Tongue (tissue), 2 donors: Measurements from ENCODE around the gene CSMD2. TPM values are rescaled to one million over a fixed set of nuclear protein-coding genes. Genes with fewer than 3 reads are reported as not detected.
A peak's percentile ranks its signal among the peaks of the same experiment; 100 is the strongest.

Source experiments
- DNase-seq: peaks from one replicate; pipeline ENCODE4 v3.0.0-alpha.2; 2015
- total RNA-seq: library from RNA; depleted of rRNA; stranded (reverse); fragments of >200 nt; gene quantifications from one replicate; pipeline ENCODE4 v1.2.3, GENCODE V29; 2014

CSMD2 gene
- total RNA-seq, 1 donor from 2014 or later, result 2.1 TPM

DNA sequence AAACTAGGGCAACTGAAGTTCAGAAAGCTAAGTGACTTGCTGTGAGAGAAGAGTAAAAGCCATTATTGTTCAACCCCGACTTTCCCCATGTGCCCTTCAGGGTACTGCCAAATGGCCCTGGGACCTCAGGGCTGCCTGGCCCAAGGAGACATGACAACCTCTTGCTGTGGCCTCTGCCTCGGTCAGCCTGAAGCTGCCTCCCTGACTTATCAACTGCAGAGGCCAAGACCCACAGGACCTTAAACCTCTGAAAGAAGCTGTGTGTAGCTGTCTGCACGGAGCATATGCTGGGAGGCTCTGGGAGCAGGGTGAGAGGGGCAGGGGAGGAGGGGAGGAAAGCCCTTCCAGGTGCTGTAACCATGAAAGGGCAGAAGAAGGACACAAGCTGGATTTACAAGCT is 265.3 kb downstream of the CSMD2 start:
- no peak for DNase-seq

DNA sequence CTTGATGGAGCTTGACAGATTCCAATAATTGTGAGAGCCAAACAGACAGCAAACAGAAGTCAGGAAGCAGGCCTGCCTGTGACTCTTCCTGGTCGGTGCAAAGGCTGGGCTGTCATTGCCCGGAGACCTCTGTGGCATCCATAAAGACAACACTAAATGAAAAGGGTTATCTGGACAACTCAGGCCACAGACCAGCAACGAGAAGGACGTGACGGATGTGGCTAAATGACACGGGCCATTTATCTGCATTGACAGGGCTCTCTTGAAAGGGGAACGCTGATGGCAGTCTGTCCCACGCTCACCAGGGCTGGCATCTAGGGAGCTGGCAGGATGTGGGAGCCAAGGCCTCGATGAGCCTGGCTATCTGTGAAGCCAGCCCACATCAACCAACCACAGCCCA is 266.1 kb downstream of the CSMD2 start:
- DNase-seq, result no peak

DNA sequence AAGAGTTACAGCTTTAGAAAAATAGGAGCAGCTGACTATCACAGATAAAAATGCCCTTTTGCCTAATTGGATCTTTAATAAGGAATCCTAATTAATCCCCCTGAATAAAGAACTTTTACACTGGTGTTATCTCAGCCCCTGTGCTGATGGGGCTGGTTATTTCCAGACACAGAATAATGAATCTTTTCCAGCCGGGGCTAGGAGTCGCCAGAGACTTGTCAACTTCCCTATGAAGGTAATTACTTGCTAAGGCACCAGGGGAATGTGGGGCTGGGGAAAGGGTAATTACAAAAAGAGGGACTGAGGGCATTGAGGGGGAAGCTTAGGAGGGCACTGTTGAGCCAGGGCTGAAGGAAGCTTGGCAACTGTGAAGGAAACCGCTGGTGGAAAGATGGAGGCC is 266.6 kb downstream of the CSMD2 start:
- no peak for DNase-seq

DNA sequence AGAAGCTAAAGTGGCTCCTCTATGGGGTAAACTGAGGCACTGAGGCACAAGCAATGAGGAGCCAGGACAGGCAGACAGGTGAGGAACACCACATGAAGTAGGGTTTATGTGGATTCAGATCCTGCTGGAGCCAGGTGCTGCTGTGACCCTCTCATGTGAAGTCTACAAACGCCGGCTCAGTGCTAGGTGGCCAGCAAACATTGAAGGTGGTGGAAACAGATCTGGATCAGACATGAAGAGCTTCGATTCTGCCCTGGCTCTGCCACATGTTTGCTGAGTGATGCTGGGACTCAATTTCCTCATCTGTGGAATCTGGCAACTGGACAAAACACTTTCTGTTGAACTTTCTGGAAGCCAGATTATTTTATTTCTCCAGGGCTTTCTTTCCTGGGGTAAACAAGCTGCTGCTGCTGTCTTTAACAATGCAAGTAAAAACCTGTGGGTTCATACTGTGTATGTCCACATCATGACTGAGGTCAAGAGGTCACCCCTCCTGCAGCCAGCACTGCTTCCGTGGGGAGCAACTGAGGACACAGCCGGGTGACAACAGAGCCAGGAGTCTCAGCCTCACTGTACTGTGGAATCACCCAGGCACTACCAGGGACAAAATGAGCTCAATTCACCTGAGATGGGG is 267.8 kb downstream of the CSMD2 start:
- DNase-seq, result no peak

DNA sequence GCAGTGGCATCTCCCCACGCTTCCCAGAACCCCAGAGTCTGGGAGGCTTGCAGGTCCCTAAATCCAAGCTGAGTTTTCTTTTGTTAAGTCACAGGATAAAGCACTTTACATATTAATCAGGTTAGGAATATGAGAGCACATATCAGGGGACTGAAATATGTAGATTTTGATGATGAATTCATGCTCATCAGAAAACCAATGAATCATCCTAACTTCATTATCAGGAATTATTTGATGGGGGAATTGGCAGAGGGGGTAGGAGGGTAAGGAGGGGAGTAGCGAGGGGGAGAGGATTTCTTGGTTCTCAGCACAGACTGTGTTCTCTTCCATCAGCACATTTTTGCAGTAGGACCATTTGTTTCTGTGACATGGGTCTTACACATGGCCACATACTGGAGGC is 269.1 kb downstream of the CSMD2 start:
- no peak for DNase-seq

DNA sequence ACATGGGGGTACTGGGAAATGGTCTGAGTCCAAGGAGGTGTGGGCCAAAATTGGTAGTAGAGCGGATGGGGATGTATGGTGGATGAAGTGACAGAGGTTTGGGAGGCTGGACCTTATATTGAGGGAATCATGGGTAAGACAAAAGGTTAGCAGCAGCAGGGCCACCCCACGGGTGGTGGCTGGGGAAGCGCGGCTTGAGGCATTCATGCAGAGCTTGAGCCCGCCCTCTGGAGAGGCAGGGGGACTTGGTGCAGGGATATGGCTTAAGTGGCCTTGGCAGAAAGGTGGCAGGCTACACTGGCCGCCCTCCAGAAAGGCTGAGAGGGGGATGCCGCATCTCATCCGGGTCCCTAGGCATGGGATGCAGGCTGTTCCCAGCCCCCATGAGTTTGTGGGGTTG is 269.6 kb downstream of the CSMD2 start:
- DNase-seq, result no peak

DNA sequence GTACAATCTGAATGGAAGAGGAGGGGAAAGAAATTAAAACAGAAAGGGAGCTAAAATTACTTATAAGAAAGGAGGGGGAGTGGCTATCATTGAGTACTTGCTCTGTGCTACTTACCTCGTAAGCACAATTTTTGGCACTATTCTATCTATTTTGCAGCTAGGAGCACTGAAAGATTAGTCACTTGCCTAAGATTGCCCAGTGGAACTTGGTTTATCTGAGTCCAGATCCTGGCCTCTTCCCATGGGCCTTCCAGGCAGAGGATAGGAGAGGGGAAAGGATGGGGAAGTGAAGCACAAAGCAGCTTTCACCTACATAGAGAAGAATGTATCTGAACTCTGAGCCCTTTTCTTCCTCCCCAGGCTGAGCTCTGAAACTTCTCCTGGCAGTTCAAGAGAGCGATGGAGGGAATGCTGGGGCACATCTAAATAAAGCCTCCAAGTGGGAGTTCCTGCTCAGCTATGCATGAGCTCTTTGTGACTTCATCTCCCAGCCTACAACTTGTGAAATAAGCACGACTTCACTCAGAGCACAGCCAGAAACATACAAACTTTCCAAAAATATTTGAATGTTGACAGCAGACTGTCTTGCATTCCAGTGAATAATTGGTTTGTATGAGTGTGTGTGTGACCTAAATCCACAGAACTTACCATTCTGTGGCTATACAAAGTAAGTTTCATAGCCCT is 271.7 kb downstream of the CSMD2 start:
- peak; percentile 43 for DNase-seq

DNA sequence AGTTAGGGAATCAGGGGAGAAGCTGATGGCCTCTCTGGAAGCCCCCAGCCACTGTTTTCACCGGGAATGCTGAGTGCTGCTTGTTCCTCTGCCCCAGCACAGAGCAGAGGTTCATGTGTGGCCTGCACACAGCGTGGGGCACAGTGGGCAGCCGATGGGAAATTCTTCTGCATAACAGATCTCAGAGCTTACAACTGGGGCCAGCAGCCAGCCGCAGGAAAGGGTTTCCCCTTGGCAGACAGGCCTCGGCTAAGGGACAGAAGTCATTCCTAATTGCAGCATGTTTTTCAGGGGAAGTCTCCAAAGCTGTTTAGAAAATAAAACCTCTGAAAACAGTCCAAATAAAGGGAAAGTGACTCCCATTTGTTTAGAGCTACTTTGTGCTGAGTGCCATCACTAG is 278.5 kb downstream of the CSMD2 start:
- DNase-seq, result no peak

DNA sequence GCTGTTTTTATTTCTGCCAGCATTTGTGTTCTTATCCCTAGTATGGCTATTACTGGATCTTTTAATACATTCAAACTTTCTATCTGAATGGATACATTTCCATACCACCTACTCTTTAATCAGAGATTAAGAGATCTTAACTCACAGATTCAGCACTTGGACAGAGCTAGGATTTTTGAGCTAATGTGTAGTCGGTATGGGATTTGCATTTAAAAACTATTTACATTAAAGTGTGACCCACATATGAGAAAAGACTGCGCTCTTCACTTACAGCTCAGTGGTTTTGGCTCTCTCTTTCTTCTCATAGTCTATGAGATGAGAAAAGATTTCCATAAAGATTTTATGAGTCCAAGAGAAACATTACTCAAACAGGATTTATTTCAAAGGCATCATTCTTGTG is 284.7 kb downstream of the CSMD2 start:
- peak; percentile 22 for DNase-seq

DNA sequence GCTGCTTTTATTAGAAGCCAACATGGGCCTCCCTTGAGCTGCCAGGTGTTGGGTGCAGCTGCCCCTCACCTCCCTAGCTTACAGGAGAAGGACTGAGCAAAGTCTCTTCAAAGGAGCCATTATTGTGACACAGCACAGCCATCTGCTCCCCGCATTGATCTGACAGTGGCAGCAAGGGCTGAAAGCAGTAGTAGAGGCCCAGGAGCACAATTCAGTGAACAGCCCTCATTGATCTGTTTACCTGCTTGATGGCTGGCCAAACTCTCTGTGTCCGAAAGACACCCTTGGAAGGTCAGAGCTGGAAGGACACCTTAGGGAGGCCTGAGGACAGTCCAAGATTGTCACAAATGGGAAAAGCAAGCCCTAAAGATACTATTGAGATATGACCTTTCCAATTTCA is 286.6 kb downstream of the CSMD2 start:
- no peak for DNase-seq

DNA sequence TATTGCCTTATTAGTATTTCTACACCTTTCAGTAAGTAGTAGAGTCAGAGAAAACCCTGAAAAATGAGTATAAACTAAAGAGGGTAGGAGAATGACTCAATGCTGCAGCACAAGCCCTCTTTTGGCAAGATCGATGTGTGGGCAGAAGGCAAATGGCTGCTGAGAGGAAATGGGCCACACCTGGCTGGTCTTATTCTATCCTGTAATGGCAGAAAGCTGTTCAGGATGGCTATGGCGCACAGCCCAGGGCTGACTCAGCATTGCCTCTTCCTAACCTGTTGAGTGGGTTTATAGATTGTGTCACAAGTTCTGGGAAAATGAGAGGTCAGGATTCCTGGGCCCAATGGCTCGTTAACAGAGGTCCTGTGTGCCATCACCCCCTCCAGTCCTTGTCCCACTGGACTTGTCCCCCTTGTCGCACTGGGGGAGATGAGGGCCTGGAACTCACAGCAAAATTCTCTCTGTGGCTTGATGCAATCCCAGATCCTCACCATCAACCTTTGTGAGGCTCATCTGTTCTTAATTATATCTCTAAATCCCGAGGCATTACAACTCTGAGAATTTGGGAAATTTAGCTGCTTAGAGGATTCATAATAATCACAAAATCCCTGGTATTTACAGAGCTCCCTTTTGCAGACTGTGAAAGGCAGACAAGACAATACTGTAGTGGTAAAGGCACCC is 287.9 kb downstream of the CSMD2 start:
- no peak for DNase-seq

DNA sequence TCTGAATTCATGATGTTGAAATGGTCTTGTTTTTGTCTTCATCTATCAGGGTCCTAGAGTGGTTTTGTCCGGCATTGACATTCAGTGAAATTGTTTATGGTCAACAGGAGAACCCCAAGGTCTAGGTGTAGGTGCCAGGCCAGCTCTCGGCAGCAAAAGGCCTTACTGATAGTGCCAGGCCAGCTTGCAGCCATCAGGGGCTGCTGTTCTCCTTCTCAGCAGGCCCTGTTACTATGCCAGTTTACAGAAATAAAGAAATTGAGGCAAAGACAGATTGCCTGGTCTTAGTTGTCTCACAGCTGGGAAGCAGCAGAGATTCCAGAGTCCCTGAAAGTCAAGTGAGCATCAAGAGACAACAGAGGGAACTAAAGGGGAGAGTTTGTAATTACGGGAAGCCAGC is 289.2 kb downstream of the CSMD2 start:
- no peak for DNase-seq

DNA sequence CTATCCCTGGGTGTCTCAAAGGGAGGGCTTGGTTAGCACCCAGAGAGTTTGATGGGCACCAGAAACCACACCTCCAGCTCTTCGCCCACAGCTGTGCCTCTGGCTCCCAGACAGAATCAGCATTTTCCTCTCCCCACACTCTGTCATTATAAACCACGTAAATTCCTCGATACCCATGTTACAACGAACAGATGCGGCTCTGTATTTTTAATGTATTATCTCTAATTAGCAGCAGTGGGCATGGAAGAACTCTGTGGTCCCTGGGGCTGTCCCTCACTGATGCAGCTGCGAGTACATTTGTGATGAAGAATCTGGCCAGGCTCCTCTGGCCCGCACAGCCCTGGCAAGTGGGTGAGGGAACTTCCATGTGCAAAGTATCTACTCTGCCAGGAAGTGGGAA is 290.4 kb downstream of the CSMD2 start:
- DNase-seq, result peak; percentile 74

DNA sequence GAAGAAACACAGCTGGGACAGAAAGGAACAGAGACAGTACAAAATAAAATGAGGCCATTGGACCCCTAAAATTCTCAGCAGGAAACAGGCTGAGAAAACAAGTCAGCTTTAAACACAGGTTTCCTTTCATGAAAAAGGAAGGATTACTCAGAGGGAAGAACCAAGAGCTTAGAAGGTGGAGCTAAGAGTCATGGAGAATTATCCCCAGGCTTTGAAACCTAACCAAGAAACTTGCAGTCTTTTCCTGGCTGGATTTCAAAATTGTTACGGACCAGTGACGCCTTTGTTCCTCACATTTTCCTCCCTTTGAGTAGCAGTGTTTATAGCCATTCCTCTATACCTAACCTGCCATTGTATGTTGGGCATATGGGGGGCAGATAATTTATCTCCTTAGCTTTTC is 292.3 kb downstream of the CSMD2 start:
- peak; percentile 22 for DNase-seq

DNA sequence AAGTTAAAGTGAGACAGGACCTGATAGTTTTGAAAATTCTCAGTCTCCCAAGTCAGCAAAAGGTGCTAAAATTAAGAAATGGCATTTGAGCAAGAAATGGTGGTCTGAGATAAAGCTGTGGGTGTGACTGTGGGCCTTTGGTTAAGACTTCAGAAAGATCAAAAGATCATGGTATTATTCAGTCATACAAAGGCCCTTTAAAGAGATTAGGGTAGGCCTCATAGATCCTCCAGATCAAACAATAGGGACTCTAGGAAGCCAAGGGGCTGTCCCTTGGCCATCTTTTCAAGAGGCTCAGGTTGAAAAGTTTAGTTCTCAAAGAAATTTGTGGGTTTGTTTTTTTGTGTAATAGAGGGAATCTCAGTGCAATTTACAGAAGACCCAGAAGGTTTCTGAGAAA is 292.8 kb downstream of the CSMD2 start:
- no peak for DNase-seq

DNA sequence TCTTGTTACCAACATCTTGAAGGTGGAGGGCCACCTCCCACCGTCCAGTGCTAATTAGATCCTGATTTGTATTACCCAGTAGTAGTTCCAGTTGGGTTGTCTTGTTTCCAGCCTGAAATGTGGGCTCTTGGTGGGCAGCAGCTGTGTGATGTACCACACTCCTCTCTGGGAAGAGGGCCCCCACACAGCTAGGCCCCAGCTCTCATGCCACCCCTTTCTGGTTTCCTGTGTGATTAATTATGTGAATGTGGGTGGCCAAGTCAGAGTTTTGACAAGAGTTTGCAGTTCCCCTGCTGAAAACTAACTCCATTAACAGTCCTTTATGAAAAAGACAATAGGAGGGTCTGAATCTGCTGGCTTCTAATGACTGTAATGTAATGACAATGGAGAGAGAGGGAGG is 297.3 kb downstream of the CSMD2 start:
- DNase-seq, result no peak

DNA sequence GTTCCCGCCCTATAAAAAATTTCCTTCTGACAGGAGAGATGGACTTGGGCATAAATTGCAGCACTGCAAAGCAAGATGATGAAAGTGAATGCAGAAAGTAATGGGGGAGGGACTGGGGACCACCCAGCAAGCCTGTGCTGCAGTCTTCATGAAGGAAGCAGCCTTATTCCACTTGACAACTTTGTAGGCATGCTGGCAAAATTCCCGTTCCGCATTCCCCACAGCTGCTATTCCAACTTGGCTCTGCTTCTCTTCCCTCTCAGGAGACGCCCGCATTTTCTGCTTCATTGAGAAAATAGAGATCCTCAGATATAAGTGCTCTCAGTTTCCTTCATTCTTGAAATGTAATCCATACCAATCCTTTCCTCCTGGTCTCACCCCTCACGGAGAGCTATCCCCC is 298.7 kb downstream of the CSMD2 start:
- peak; percentile 89 for DNase-seq

DNA sequence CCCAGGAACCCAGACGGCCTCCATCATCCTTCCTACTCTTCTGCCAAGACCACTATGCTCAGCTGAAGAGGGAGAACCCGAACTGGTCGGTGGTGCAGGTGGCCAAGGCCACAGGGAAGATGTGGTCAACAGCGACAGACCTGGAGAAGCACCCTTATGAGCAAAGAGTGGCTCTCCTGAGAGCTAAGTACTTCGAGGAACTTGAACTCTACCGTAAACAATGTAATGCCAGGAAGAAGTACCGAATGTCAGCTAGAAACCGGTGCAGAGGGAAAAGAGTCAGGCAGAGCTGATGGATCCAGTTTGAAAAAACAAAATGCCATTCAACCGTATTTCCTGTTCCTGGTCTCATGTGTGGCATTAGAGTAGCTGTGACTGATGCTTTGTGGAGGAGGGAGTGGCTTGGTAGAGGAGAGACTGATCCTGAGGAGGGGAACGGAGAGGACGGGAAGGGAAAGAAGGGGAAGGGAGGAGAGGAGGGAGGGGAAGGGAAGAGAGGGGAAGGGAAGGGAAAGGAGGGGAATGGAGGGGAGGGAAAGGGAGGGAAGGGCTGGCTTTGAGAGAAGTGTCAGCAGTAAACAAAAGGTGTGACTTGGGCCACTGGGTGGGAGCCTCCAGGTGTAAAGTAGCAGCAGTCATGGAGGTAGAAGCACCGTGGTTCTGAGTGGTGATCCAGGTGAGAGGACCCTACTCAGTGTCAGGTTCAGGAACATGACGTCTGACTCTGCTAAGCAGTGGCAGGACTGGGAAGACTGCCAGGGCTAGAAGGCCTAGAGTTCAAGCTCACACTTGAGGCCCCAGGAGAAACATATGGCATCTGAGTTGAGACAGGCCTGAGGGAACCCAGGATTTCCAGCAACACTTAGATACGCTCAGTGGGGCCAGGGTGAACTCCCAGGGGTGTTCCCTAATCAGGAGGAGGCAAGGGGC is 300.3 kb downstream of the CSMD2 start:
- DNase-seq, result no peak

DNA sequence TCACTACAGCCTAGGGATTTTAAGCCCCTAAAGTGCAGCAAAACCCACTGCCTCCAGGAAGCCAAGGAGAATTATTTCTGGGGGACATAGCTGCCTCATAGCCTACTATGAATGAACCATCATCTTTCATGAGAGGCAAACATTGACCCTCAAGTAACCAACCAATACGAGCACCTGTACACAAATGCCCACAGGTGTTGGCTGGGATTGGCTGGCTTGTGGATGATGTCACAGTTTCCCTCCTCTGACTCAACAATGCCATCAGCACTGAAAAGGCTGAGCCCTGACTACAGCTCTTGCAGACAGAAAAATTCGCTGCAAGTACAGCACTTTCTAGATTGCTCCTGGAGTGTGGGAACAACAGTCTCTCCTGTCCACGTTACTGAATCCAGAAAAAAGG is 301.3 kb downstream of the CSMD2 start, which contains the start of gene HMGB4:
Gene HMGB4, plus strand, starts transcription at position 301 of the 400 bp plus-strand sequence. CDS start 113 bp downstream, outside the sequence.
- no peak for DNase-seq

DNA sequence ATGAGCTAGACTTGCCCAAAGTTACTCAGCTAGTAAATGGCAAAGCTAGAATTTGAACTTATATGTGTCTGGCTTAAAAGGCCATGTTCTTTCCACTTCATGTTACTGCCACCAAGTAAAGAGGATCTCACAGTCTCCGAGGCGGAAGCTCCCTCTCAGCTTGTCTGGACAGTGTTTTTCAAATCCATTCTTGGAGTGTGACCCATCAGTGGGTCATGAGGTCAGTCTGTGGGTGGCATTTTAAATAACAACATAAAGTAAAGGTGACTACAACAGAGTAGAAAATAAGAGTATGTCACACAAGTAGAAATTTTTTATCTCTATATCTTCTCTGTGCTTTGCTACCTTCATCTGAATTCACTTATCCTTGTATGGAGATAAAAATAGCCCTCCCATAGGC is 304.4 kb downstream of the CSMD2 start:
- no peak for DNase-seq

DNA sequence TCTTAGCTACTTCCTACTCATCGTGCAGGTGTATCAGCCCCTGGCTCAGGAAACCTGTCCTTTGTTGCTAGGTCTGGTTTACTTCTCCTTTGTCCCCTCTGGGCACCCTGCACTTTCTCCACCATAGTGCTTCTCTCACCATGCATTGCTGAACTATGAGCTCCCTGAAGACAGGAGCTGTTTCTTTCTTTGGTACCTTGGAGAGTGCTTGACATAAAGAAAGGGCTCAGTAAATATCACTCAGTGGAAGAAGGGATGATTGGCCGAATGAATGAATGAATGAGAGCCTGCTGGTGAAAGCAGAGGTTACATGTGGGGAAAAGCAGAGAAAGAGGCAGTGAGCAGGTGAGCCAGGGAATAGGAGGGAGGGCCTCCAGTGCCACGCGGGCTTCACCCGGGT is 310.9 kb downstream of the CSMD2 start:
- DNase-seq, result no peak

DNA sequence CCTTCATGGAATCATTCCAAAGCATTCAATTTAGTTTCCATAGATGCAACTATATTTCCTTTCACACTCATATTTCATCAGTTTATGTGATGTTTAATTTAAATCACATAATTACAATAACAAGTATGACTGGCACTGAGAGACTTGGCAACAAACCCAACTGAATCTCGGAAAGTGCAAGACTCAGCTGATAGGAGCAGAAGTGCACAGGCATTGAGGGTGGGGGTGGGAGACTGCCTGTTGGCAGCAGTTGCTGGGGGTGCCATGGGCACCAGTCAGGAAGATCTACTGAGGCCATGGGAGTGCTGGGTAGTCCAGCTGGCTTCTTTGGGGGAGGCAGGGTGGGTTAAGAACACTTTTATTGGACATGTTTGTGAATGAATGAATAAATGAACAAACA is 311.6 kb downstream of the CSMD2 start:
- DNase-seq, result no peak

DNA sequence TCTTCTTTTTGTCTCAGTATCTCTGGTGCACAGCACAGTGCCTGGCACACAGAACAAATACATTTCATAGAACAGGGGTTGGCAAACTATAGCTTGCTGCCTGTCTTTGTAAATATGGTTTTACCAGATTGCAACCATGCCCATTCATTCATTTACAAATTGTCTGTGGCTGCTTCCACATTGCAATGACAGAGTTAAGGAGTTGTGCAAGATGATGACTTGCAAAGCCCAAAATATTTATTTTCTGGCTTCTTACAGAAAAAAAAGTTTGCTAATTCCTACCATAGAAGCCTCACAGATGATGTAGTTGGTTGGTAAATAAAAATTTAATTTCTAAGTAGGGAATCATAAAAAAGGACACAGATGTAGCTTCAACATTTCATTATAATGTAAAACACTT is 312.3 kb downstream of the CSMD2 start:
- no peak for DNase-seq
